SK-N-SH treated with all-trans-retinoic acid at 6 μM for 48 hours (cell line): ENCODE measurements around the gene ZNF154.

Experiments
- CREB5 ChIP-seq: fragments of 250-450 bp; sonication (Bioruptor Pico); IDR thresholded peaks from 2 replicates; pipeline ENCODE4 v1.5.1; 2020; ENCODE audit warnings: low read depth, mild to moderate bottlenecking, moderate library complexity
- CSRNP3 ChIP-seq: fragments of 250-450 bp; sonication (Bioruptor Pico); IDR thresholded peaks from 2 replicates; pipeline ENCODE4 v1.5.1; 2021; ENCODE audit warnings: mild to moderate bottlenecking, moderate library complexity
- ESRRG ChIP-seq: fragments of 250-450 bp; sonication (Bioruptor Pico); IDR thresholded peaks from 2 replicates; pipeline ENCODE4 v1.6.1; 2021; ENCODE audit warnings: mild to moderate bottlenecking
- ISL1 ChIP-seq: fragments of 250-450 bp; sonication (Bioruptor Pico); IDR thresholded peaks from 2 replicates; pipeline ENCODE4 v2.1.2; 2022; ENCODE audit warnings: mild to moderate bottlenecking, moderate library complexity
- OSR1 ChIP-seq: fragments of 250-450 bp; sonication (Bioruptor Pico); IDR thresholded peaks from 2 replicates; pipeline ENCODE4 v1.8.0; 2022; ENCODE audit warnings: moderate library complexity, mild to moderate bottlenecking, inconsistent platforms
- PATZ1 ChIP-seq: fragments of 250-450 bp; sonication (Bioruptor Pico); IDR thresholded peaks from 2 replicates; pipeline ENCODE4 v1.8.0; 2020; ENCODE audit warnings: mild to moderate bottlenecking, moderate library complexity, borderline replicate concordance
- SNAI2 ChIP-seq: fragments of 250-450 bp; sonication (Bioruptor Pico); IDR thresholded peaks from 2 replicates; pipeline ENCODE4 v1.5.0; 2020; ENCODE audit warnings: mild to moderate bottlenecking, moderate library complexity
- TCF4 ChIP-seq: fragments of 250-450 bp; sonication (Bioruptor Pico); IDR thresholded peaks from 2 replicates; pipeline ENCODE4 v1.8.0; 2021; ENCODE audit warnings: mild to moderate bottlenecking, moderate library complexity, borderline replicate concordance
- TOX ChIP-seq: fragments of 250-450 bp; sonication (Bioruptor Pico); IDR thresholded peaks from 2 replicates; pipeline ENCODE4 v1.8.0; 2021; ENCODE audit warnings: mild to moderate bottlenecking, moderate library complexity, borderline replicate concordance
- ZFP3 ChIP-seq: fragments of 250-450 bp; sonication (Bioruptor Pico); IDR thresholded peaks from 2 replicates; pipeline ENCODE4 v1.5.0; 2020; ENCODE audit warnings: mild to moderate bottlenecking, moderate library complexity
- ZFP30 ChIP-seq: fragments of 450-650 bp; formaldehyde crosslinking; IDR thresholded peaks from 2 replicates; pipeline ENCODE4 v1.5.0; 2022; ENCODE audit warnings: mild to moderate bottlenecking, moderate library complexity

- TF ChIP-seq TCF4 (no peak), ISL1 (CRISPR knock-in tag) (no peak), CSRNP3 (CRISPR knock-in tag) (no peak), ZFP30 (CRISPR knock-in tag) (no peak), OSR1 (CRISPR knock-in tag) (no peak), PATZ1 (CRISPR knock-in tag) (no peak), TOX (CRISPR knock-in tag) (no peak), SNAI2 (CRISPR knock-in tag) (no peak), ESRRG (CRISPR knock-in tag) (no peak), CREB5 (CRISPR knock-in tag) (no peak), ZFP3 (CRISPR knock-in tag) (no peak)
Measured at GRCh38 chr19:57675881-57676280, 33.1 kb downstream of the ZNF154 start.
